Activated CD8-positive, alpha-beta memory T cell treated with anti-CD3 and anti-CD28 coated beads, Interleukin-2, amount 10 ng/mL, durations not matched to agents 7 days and 5 days (primary cell): ENCODE measurements around the gene SORBS1. TPM values are rescaled to one million over a fixed set of nuclear protein-coding genes. Genes with fewer than 3 reads are reported as not detected.

ENCODE experiments used
- ATAC-seq: fragments of 150-1000 bp; cut with Tn5 transposase; one replicate; pipeline ENCODE4 v1.10.0; 2021; ENCODE audit warnings: moderate library complexity
- CTCF ChIA-PET: fragments of 350-600 bp; sonication (Branson Sonifier 250); formaldehyde crosslinking; loops from one replicate; lab custom pipeline; 2021; ENCODE audit warnings: antibody characterized with exemption; lab: Charles Lee
- DNase-seq: peaks from one replicate; pipeline ENCODE4 v3.0.0-alpha.2; 2020
- H3K27ac Mint-ChIP-seq: one replicate; pipeline ENCODE4 v1.8.0; 2021; ENCODE audit warnings: mild to moderate bottlenecking, mixed read lengths
- H3K27me3 Mint-ChIP-seq: one replicate; pipeline ENCODE4 v1.8.0; 2021; ENCODE audit warnings: mixed read lengths
- H3K36me3 Mint-ChIP-seq: one replicate; pipeline ENCODE4 v1.8.0; 2021; ENCODE audit warnings: mild to moderate bottlenecking, mixed read lengths
- H3K4me1 Mint-ChIP-seq: one replicate; pipeline ENCODE4 v1.8.0; 2021; ENCODE audit warnings: mixed read lengths
- H3K4me3 Mint-ChIP-seq: one replicate; pipeline ENCODE4 v1.8.0; 2021; ENCODE audit warnings: mild to moderate bottlenecking, moderate library complexity, mixed read lengths
- H3K9me3 Mint-ChIP-seq: one replicate; pipeline ENCODE4 v1.8.0; 2022; ENCODE audit warnings: low read depth, mixed read lengths
- total RNA-seq, 2 experiments: library from RNA; stranded (reverse); gene quantifications; one replicate each; pipeline ENCODE4 v1.2.3, GENCODE V29; 2021

Gene SORBS1
- total RNA-seq, 2 experiments from 2014 or later = 0.47 to 0.89 TPM

DNA sequence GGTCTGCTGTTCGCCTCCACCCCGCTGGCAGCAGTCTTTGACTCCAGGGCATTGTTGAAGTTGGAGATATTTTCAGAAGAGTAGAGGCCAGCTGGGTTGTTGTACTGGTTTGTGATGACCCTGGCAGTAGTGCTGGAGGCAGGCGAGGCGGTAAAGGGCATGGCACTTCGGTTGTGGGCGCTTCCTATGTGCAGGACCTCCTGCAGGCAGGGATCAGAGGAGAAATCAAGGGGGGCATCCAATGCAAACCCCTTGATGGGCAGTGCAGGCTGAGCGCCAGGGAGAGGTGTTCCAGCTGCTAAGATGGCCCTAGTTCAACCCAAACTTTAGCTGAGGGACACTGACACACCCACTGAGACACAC is 297.3 kb downstream of the SORBS1 start:
- Mint-ChIP-seq H3K4me3 (no peak overlapping the region), H3K27ac (no peak overlapping the region), H3K36me3 (peaks cover 1% of the 10 kb centered on the region), H3K9me3 (no peaks in the 10 kb centered on the region), H3K4me1 (no peaks in the 10 kb centered on the region), H3K27me3 (peaks cover 8% of the 10 kb centered on the region)
- no peak for DNase-seq
- ATAC-seq = no peak
- CTCF ChIA-PET = interaction anchor here (1.6 kb wide), 1 partner anchor 99 kb away, joined by 8 read pairs; no protein-coding TSS in a partner anchor

- no peaks in the 10 kb centered on the region for H3K9me3 Mint-ChIP-seq
- ATAC-seq (no peak), DNase-seq (no peak)
- CTCF ChIA-PET = no interaction called here
- H3K27ac Mint-ChIP-seq = no peak overlapping the region
- H3K4me3 Mint-ChIP-seq = no peak overlapping the region
- peaks cover 8% of the 10 kb centered on the region for H3K27me3 Mint-ChIP-seq
- no peaks in the 10 kb centered on the region for H3K36me3 Mint-ChIP-seq
- no peaks in the 10 kb centered on the region for H3K4me1 Mint-ChIP-seq
Observed at GRCh38 chr10:95262763-95263518, 298.2 kb downstream of the SORBS1 start.

GRCh38 chr10:95261926-95262325 is 299.2 kb downstream of the SORBS1 start:
- no peaks in the 10 kb centered on the region for H3K9me3 Mint-ChIP-seq
- H3K27me3 Mint-ChIP-seq = peaks cover 8% of the 10 kb centered on the region
- ATAC-seq (no peak), DNase-seq (no peak)
- no peak overlapping the region for H3K27ac Mint-ChIP-seq
- CTCF ChIA-PET = no interaction called here
- no peak overlapping the region for H3K4me3 Mint-ChIP-seq
- peaks cover 2% of the 10 kb centered on the region for H3K36me3 Mint-ChIP-seq
- H3K4me1 Mint-ChIP-seq = no peaks in the 10 kb centered on the region

Other genes starting within 250 kb of the SORBS1 start
- 10 to 100 TPM; 52.0 to 74.3 TPM for gene ALDH18A1, start 95.3 kb upstream of the SORBS1 start, total RNA-seq
- gene TCTN3, start 132.6 kb upstream of the SORBS1 start, total RNA-seq = 10 to 100 TPM; 29.7 to 69.2 TPM
- gene ENTPD1, start 194.8 kb upstream of the SORBS1 start, total RNA-seq = 100 to 1,000 TPM; 150 to 395 TPM